HK-2 (cell line): ENCODE results near the gene IPO9.

Source experiments
- DNase-seq: peaks from one replicate; pipeline ENCODE4 v3.0.0-alpha.2; 2018; ENCODE audit not compliant: unreplicated experiment

The IPO9 gene

DNA sequence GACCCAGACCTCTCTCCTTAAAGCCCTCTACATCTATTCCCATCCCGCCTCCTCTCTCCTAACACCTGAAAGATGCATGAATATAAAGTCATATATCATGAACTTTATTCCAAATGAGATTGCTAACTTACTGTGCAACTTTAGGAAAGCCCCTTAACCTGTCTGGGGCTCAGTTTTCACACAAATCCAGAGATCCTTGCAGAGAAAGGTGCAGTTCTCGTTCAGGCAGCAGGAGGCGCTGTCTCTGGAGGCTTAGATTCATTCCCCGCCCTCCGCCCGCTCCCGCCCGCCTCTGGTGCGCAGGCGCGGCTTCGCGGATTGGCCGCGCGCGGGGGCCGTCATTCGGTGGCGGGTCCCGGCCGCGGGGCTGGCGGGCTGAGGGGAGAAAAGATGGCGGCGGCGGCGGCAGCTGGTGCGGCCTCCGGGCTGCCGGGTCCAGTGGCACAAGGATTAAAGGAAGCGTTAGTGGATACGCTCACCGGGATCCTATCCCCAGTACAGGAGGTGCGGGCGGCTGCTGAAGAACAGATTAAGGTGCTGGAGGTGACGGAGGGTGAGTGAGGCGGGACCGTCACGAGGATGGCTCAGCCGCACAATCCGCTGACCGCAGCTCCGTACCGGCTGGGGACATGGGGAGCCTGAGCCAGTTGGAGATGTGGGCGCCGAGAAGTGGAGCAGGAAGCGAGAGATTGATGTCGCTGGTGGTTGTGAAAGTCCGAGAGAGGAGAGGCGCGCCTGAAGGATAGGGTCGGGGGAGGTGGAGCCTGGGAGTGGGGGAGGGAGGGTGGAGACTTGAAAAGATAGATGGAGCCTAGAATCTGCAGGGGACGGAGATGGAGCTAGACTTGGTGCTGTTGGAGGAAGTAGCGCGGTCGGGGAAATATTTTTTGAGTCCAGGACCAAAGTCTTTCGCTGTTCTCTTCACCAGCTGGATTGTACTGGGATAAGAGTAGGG, at the start of gene IPO9:
Gene IPO9 (plus strand): TSS at position 338 of the 955 bp plus-strand sequence. CDS start 53 bp downstream, at position 391.
- DNase-seq: peak; percentile 96

DNA sequence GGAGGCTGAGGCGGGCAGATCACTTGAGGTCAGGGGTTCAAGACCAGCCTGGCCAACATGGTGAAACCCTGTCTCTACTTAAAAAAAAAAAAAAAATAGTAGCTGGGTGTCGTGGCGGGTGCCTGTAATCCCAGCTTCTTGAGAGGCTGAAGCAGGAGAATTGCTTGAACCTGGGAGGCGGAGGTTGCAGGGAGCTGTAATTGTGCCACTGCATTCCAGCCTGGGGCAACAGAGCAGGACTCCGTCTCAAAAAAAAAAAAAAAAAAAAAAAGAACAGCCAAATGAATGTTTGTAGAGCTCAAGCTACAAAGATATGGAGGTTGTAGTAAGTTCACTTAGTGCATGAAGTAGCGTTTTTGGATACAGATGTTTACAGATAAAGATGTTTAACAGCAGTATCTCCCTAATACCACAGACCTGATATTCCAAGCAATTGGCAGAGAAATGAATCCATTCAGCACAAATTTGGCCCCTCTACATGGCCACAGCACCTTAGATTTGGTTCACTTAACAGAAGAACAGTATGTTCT, 49.5 kb upstream of the IPO9 start:
- DNase-seq: no peak

DNA sequence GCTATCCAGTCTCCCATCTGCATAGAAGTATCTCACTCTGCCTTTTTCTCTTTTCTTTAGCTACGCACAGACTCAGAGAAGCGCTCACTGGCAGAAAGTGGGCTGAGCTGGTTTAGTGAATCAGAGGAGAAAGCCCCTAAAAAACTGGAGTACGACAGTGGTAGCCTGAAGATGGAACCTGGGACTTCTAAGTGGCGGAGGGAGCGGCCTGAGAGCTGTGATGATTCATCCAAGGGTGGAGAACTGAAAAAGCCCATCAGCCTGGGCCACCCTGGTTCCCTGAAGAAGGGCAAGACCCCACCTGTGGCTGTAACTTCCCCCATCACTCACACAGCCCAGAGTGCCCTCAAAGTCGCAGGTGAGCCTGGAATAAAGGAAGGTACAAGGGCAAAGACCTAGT, 48.0 kb upstream of the IPO9 start:
- no peak for DNase-seq

DNA sequence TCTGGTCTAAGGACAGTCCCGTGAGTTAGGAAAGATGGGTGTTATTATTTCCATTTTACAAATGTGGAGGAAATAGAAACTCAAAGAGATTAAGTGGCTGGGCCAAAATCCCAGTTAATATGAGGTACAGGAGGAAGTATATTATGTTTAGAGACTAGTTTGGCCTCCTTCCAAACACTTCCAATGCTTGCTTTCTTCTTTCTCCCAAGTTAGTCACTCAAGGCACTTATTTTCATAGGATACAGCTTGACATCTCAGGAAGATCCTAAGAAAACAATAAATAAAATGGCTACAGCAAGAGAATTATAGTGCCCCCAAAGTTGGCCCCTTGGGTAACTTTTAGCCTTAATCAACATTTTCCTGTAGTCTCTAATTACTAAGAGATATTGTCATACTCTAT, 47.5 kb upstream of the IPO9 start:
- no peak for DNase-seq

DNA sequence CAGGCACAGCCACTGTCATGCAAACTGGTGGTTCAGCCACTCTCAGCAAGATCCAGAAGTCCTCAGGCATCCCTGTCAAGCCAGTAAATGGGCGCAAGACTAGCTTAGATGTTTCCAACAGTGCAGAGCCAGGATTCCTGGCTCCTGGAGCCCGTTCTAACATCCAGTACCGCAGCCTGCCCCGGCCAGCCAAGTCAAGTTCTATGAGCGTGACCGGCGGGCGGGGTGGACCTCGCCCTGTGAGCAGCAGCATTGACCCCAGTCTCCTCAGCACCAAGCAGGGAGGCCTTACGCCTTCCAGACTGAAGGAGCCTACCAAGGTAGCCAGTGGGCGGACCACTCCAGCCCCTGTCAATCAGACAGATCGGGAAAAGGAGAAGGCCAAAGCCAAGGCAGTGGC, 46.6 kb upstream of the IPO9 start:
- DNase-seq: no peak

DNA sequence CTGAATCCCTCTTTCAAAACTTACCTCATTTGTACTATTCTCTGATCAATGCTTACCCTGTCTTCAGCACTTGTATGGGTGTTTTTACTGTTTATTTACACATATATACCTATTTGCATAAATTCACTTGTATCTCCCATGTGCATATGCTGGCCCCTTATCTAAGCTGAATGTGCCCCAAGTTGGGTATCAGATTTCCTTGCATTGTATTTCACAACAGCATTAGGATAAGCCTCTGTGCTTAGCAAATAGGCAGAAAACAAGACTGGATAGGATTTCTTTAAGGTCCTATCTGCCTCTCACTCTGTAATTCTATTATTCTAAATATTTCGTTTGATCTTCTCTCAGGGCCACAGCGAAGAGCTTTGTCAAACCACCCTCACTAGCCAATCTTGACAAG, 45.9 kb upstream of the IPO9 start:
- no peak for DNase-seq

DNA sequence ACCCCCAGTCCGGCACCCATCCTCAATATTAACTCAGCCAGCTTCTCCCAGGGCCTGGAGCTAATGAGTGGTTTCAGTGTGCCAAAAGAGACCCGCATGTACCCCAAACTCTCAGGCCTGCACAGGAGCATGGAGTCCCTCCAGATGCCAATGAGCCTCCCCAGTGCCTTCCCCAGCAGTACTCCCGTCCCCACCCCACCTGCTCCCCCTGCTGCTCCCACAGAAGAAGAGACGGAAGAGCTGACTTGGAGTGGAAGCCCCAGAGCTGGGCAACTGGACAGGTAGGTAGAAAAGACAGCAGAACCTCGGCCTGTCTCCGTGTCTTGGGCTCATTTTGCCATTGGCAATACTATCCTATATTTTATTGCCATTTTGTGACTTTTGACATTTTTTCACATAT, 45.4 kb upstream of the IPO9 start:
- no peak for DNase-seq

DNA sequence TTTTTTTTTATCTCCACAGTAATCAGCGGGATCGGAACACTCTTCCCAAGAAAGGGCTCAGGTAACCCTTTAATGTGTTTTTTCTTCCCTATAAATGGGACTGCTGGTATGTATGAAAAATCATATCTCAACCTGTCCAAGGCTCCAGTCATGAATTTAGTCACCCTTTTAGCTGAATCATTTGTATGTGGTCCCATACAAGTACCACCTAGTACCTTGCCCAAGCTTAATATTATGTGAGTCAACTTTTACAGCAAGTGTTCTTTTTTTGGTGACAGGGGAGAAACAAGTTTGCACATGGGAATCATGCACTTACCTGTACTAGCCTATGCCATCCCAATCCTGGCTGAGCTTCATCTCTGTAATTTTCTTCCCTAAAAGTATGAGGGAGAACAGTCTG, 43.7 kb upstream of the IPO9 start:
- no peak for DNase-seq

DNA sequence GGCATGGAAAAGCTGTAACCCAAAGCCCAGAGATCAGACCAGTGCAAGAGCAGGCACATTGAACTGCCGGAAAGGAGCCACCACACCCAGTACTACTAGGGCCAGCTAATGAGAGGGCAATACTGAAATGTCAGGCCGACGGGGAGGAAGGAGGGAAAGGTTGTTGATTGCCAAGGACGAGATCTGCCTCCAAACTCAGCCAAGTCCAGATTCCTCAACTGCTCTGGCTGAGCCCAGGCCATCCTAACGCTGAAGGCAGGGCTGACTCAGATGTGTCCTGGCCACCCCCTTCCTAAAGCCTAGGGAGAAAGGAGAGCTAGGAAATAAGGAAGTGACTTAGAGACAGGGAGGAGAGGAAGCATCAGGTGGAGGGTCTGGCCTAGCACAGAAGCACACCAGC, 42.1 kb upstream of the IPO9 start:
- DNase-seq: no peak

DNA sequence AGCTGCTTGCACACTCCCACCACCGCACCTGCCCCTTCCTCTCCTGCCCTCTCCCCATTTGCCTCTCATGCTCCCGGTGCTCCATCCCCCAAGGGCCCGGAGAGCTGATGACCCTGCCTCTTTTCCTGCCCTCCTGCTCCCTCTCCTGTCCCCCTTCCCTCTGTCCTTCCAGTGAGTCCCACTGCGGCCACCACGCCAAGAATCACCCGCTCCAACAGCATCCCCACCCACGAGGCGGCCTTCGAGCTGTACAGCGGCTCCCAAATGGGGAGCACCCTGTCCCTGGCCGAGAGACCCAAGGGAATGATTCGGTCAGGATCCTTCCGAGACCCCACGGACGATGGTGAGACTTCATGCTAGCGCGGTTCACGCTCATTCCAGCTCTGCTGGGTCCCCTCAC, 40.7 kb upstream of the IPO9 start:
- DNase-seq: no peak

DNA sequence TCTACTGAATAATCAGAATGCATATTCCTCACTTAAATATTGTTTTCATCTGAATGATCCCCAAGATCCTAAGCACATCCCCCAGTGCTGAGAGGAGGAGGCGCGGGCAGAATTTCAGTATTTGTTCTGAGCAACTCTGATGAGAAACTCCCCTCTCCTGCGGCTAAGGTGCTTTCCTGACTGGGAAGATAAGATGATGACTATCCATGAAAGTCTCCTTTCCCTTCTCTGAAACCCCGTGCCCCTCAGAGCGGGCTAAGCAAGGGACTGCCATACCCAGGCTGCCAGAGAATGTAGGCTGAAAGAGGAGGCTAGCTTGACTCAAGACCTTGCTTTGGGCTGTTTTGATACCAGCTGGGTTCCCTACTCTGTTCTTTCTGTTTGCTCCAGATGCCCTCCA, 39.7 kb upstream of the IPO9 start:
- DNase-seq: no peak

DNA sequence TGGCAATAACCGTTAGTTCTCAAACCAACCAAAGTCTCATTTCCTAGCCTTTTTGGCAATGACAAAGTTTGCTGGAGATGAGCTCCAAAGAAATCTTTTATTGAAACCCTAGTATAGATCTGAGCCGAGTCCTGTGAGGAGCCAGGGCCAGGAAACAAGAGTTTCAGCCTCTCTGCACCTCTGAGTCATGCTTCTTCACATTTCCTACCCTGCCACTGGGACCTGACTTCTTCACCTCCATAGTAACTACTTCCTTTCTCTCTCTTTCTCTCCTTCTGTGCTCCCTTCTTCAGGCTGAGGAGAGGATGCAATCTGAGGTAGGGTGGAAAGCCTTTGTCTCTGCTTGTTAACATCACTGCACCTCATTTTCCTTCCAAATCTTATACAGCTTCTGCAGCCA, 38.7 kb upstream of the IPO9 start:
- no peak for DNase-seq

DNA sequence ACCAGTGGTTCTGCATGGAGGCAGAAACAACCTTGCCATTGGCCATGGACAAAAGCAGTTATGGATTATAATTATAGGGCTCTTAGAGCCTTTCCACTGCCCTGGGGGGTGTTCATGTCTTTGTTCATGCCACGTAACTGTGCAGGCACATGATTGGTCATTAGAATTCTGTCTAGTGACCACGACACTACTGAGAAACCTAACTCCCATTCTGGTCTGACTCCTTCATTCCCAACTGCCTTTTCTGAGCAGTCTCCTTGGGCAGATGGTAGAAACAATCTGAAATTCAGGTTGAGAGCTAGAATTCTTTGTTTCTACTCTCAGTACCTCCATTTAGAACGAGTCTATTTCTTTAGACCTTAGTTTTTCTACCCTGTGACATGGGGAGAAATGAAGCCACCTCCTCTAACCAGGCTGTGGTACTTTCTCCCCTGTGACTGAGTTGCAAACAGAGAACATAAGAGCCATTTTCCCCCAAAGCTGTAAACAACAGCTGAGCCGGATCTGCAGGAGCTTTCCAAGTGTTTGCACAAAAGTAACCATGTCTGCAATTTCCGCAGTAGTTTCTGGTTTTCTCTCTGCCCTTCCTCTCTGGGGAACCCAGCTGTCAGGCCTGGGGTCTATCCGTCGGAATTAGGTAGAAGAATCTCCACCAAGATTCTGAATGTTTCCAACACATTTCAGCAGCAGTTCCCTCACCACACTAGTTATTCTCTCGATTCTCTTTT, 37.7 kb upstream of the IPO9 start:
- DNase-seq: no peak

DNA sequence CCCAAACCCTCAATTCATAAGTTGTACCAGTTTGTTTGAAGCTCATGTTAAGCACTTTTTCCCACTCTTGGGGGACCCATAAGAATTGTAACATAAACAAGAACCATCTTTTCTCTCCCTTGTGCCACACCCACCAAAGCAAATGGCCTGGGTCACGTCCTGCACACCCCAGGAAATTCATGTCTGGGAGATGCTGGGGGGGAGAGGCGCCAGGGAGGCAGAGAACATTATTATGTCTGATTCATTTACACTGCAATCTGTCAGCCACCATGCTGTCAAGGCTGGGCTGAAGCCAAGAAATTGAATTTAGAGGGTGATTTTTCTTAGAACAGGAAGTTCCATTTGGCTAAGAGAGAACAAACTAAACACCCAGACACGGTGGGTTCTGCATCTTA, 37.2 kb upstream of the IPO9 start:
- DNase-seq: no peak

DNA sequence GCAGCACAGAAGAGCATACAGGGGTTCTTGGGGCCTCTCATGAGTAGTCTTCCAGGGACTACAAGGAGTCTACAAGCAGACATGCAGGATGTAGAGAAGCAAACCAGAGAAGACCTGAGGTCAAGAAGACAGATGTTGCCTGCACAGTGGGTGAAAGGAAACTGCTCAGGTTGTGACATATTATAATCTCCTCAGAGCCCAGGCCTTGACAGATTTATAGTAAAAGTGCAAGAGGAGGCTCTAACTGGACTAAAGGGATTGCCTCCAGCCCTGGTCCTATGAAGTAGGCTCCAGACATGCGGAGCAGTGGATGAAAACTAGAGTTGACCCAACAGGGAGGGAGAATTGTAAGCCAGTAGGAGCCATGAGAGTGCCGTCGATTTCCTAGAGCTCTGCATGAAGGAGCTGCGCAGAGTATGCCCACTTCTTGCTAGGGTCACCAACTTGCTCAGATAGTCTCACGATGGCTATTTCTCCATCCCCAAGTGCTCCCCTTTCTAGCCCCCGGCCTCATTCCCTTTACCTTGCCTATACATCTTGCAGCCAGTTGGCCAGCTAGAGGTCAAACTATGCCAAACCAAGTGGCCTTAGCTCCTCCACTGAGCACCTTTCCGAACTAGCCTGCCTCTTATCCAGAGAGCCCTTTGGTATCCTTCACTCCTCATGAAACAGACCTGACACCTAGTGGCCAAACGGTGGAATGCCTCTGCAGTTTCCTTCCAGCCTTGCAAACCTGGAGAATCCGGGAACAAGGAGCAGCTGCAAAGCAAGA, 36.2 kb upstream of the IPO9 start:
- DNase-seq: peak; percentile 84

DNA sequence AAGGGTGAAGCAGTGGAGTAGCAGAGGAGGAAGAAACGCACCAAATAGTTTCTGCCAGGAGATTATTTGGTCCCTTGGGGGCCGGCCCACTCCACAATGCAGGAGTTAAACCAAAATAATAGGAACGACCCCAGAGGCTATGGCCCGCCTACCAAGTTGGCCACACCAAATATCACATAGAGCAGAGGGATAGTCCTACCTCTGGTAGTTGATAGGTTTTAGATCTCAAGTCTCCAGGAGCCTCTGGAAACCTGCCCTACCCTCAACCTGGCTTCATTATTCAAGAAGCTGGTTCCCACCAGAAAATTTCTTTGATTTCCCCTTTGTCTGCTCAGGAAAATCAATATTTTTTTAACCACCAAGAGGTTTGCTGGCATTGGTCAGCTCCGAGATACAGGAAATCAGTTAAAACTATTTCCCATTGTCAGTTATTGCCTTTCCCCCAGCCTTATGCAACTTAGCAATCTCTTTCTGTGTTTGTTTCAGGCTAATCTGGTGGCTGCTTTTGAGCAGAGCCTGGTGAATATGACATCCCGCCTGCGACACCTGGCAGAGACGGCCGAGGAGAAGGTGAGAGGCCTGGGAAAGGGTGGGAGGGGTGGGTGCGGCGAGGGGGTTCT, 35.5 kb upstream of the IPO9 start:
- no peak for DNase-seq

DNA sequence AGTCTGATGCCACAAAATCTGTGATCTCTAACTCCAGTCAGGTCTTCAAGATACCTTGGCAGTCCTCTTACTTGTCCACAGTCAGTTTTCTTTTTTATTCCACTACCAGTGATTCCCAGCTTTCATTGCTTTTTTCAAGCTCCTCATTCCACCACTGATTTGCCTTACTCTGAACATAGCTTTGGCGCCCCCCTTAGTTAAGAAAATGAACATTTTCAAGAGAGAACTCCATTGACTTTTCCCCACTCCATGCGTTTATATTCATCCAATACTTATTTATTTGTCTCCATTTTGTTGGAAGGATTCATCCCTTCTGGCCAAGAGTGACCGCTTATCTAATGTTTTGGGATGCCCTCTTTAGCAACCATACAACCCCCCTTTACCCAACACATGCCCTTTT, 33.9 kb upstream of the IPO9 start:
- no peak for DNase-seq

DNA sequence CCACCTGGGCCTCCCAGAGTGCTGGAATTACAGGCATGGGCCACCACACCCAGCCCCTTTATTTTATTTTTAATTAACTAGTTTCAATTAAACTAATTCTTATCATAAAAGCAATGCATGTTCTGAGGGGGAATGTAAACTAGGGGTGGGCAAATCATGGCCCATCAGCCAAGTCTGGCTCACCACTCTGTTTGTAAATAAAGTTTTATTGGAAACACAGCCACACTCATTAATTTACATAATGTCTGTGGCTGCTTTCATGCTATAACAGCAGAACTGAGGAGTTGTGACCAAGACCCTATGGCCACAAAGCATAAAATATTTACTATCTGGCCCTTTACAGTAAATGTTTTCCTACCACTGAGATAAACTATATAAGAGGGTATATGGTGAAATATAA, 28.7 kb upstream of the IPO9 start:
- DNase-seq: no peak

DNA sequence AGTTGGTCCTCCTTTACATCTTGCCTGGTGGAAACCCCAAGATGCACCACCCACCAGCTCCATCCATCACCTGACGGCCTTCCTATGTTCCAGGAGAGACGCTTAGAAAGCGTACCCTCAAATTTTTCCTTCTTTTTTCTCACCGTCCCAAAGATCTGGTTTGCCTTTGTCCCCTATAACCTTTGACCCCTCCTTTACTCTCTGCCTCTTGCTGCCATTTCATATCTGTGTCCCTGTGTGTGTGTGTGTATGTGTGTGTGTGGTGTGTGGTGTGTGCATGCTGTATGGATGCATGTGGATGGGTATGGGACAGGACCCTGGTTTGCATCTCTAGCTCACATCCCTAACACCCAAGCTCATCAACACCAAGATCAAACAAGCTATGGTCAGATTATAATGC, 22.2 kb upstream of the IPO9 start:
- DNase-seq: no peak

DNA sequence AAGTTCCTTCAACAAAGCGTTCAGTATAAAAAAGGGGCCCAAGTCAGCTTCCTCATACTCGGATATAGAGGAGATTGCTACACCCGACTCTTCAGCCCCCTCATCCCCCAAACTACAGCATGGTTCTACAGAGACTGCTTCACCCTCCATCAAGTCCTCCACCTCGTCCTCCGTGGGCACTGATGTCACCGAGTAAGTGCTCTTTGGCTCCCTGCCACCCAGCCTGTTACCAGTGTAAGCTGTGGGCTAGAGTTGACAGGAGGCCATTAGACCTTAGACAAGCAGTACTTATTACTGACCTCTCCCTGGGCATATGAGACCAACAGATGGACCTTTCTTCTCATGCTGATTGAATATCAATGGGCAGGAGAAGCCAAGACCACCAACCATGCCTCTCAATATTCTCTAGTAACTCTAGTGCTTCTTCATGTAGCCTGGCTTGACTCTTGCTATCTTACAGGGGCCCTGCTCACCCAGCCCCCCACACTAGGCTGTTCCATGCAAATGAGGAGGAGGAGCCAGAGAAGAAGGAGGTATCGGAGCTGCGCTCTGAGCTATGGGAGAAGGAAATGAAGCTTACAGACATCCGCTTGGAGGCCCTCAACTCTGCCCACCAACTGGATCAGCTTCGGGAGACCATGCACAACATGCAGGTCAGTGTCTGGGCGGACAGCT, 20.9 kb upstream of the IPO9 start:
- no peak for DNase-seq

DNA sequence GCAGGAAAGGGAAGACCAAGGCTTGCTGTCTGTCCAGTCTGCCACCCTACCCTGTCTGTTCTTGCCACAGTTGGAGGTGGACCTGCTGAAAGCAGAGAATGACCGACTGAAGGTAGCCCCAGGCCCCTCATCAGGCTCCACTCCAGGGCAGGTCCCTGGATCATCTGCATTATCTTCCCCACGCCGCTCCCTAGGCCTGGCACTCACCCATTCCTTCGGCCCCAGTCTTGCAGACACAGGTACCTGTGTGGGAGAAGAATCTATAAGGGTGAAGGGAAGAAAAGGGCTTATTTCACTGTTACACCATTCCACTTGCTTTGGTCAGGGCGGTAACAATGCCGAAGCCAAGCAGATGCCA, 20.3 kb upstream of the IPO9 start:
- DNase-seq: no peak
